LNCaP clone FGC (cell line): ENCODE measurements around the gene CDH3.

ENCODE experiments used
- DNase-seq: peaks from one replicate; pipeline ENCODE4 v3.0.0-alpha.2; 2011; ENCODE audit warnings: low read depth
- H3K4me3 ChIP-seq: 2 replicates; pipeline ENCODE4 v1.5.1; 2011; ENCODE audit warnings: mild to moderate bottlenecking, low read depth, low read length, control low read depth
- CTCF ChIP-seq: IDR thresholded peaks from 2 replicates; pipeline ENCODE4 v1.5.1; 2012; ENCODE audit warnings: mild to moderate bottlenecking; ENCODE audit not compliant: control insufficient read depth, insufficient read depth; ENCODE audit errors: extremely low read depth

CDH3 gene

GRCh38 chr16:68719993-68720489 lies 74.9 kb downstream of the CDH3 start:
- no peak overlapping the region for H3K4me3 ChIP-seq
- no peak for DNase-seq
- TF ChIP-seq CTCF, result no peak

- no peak for DNase-seq
- TF ChIP-seq CTCF, result no peak
- no peak overlapping the region for H3K4me3 ChIP-seq
Observed at GRCh38 chr16:68722119-68723024, 77.3 kb downstream of the CDH3 start.

GRCh38 chr16:68724797-68725196 lies 79.7 kb downstream of the CDH3 start:
- no peak for TF ChIP-seq CTCF
- DNase-seq, result no peak

GRCh38 chr16:68728523-68728922 lies 83.4 kb downstream of the CDH3 start:
- no peak for DNase-seq
- H3K4me3 ChIP-seq, result no peak overlapping the region
- no peak for TF ChIP-seq CTCF

More at GRCh38 chr16:68724797-68725196, 79.7 kb downstream of the CDH3 start:
- no peak overlapping the region for H3K4me3 ChIP-seq

GRCh38 chr16:68731637-68732036 lies 86.5 kb downstream of the CDH3 start:
- no peak for TF ChIP-seq CTCF
- H3K4me3 ChIP-seq, result no peak overlapping the region
- no peak for DNase-seq

- no peak for TF ChIP-seq CTCF
- DNase-seq, result peak; percentile 62
- H3K4me3 ChIP-seq, result no peak overlapping the region
Observed at GRCh38 chr16:68732042-68732680, 87.1 kb downstream of the CDH3 start.
